Lower leg skin (tissue), 4 donors: ENCODE measurements around the gene S100A16. TPM values are rescaled to one million over a fixed set of nuclear protein-coding genes. Genes with fewer than 3 reads are reported as not detected.
"Not testable (repeated sequence)": the region's sequence is repeated elsewhere in the genome, so short reads cannot be mapped to it uniquely, and the experiment has no call there.

Experiments
- DNase-seq, 2 donors: peaks; one replicate each; pipeline ENCODE4 v3.0.0-alpha.2; 2019; ENCODE audit warnings: low spot score in 2 of 2
- H3K4me3 ChIP-seq: fragments of 200-600 bp; sonication (generic); 2 replicates; pipeline ENCODE4 v1.5.1; 2017; ENCODE audit warnings: mild to moderate bottlenecking, low read depth; ENCODE audit not compliant: poor library complexity, severe bottlenecking
- POLR2A ChIP-seq, 2 donors: fragments of 450-650 bp; IDR thresholded peaks; one replicate each; pipeline ENCODE4 v1.6.1; 2016 to 2017; ENCODE audit warnings: antibody characterized with exemption in 2 of 2, mild to moderate bottlenecking in 1 of 2, moderate library complexity in 1 of 2
- WGBS, 2 donors: methylation state at CpG; one replicate each; pipeline ENCODE4 v1.1.5; 2018; 5-methylcytosine and 5-hydroxymethylcytosine counted together
- intact Hi-C: fragments of 100-400 bp; cut with DNase I; formaldehyde crosslinking; loops from one replicate; pipeline ENCODE4 v1.15.0; 2023; ENCODE audit warnings: low total_unique reads
- total RNA-seq, 4 donors: library from RNA; depleted of rRNA; stranded (reverse); fragments of >200 nt; gene quantifications; one replicate each; pipeline ENCODE4 v1.1.0, GENCODE V29; 2016
- TF ChIP-seq, protein P1 (sequence below), 3 donors: fragments of 450-650 bp; IDR thresholded peaks; one replicate each; pipeline ENCODE4 v1.5.1; 2016; ENCODE audit warnings: antibody characterized with exemption in 3 of 3, mild to moderate bottlenecking in 3 of 3, moderate library complexity in 2 of 3

Gene S100A16
- total RNA-seq, 4 donors from 2014 or later: 289 to 390 (median 329) TPM

DNA sequence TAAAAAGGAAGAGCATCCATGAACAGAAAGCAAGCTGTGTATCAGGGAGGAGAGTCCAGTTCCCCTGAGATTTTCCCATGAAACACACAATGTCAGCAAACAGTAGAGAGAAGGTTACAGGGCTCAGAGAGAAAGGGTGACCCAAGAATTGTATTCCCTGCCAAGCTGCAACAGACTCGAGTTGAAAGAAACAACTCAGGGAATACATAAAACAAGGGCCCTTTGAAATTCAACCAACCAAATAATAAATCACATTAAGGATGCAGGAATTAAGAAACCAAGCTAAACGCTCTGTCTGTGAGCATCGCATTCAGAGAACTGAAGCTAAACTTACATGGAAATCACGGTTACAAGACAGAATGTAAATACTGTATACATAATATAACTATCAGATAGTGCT is 20.2 kb downstream of the S100A16 start:
- WGBS, 2 donors: 65 to 69% methylated on average over 4 of the region's 4 CpGs

DNA sequence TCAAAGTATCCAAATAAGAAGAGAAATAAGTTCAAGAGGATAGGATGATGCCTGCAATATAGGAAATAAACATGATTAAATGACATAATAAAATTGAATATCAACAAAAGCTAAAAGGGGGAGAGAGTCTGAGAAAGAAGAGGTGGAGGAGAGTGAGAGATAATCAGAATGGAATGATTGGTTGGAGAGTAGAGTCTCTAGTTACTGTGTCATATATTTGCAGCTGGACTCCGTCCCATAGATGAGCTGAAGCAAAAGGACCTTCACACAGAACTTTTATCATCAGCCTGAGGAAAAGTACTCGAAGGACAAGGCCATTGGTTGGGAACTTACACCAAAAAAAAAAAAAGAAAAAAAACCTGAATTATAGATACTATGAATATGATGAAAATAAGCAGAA is 24.5 kb downstream of the S100A16 start:
- TF ChIP-seq POLR2A (IDR thresholded peaks at IDR 0.05): no peak
- TF ChIP-seq, protein P1, sequence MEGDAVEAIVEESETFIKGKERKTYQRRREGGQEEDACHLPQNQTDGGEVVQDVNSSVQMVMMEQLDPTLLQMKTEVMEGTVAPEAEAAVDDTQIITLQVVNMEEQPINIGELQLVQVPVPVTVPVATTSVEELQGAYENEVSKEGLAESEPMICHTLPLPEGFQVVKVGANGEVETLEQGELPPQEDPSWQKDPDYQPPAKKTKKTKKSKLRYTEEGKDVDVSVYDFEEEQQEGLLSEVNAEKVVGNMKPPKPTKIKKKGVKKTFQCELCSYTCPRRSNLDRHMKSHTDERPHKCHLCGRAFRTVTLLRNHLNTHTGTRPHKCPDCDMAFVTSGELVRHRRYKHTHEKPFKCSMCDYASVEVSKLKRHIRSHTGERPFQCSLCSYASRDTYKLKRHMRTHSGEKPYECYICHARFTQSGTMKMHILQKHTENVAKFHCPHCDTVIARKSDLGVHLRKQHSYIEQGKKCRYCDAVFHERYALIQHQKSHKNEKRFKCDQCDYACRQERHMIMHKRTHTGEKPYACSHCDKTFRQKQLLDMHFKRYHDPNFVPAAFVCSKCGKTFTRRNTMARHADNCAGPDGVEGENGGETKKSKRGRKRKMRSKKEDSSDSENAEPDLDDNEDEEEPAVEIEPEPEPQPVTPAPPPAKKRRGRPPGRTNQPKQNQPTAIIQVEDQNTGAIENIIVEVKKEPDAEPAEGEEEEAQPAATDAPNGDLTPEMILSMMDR (IDR thresholded peaks at IDR 0.05): no peak
- WGBS, 2 donors: 81 to 88% methylated on average over 2 of the region's 2 CpGs
- intact Hi-C loops: no loop called here
- H3K4me3 ChIP-seq: no peak overlapping the region
- DNase-seq: no peak

More for the DNA sequence above, 20.2 kb downstream of the S100A16 start:
- DNase-seq: no peak
- intact Hi-C loops: no loop called here
- no peak for TF ChIP-seq POLR2A (IDR thresholded peaks at IDR 0.05)
- TF ChIP-seq, protein P1 (IDR thresholded peaks at IDR 0.05): no peak
- no peak overlapping the region for H3K4me3 ChIP-seq

DNA sequence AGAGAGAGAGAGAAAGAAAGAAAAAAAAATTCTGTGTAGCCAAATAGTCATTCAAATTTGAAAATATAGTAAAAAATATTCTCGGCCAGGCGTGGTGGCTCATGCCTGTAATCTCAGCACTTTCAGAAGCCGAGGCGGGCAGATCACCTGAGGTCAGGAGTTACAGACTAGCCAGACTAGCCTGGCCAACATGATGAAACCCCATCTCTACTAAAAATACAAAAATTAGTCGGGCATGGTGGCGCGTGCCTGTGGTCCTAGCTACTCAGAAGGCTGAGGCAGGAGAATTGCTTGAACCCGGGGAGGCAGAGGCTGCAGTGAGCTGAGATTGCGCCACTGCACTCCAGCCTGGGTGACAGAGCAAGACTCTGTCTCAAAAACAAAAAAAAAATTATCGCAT is 24.9 kb downstream of the S100A16 start:
- DNase-seq, intact Hi-C loops, H3K4me3 ChIP-seq: not testable (repeated sequence)
- WGBS, 2 donors: 93 to 95% methylated on average over 10 of the region's 10 CpGs

DNA sequence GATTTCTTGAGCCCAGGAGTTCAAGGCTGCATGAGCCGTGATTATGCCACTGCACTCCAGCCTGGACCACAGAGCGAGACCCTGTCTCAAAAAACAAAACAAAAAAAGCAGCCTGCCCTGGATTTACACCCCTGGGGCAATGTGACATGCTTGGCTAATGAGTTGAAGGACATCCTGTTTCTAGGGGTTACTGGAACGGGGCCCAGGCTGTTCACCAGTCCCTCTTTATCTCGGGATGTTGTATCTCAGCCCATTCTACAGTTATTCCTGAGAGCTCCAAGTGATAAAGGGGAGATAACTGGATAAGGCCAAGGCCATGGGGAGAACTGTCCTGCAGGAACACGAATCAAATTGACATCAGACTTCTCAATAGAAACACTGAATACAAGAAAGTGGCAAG is 25.6 kb downstream of the S100A16 start:
- no peak for DNase-seq
- intact Hi-C loops: no loop called here
- TF ChIP-seq POLR2A (IDR thresholded peaks at IDR 0.05): no peak
- TF ChIP-seq, protein P1 (IDR thresholded peaks at IDR 0.05): no peak
- WGBS, 2 donors: 68 to 75% methylated on average over 5 of the region's 5 CpGs
- no peak overlapping the region for H3K4me3 ChIP-seq

DNA sequence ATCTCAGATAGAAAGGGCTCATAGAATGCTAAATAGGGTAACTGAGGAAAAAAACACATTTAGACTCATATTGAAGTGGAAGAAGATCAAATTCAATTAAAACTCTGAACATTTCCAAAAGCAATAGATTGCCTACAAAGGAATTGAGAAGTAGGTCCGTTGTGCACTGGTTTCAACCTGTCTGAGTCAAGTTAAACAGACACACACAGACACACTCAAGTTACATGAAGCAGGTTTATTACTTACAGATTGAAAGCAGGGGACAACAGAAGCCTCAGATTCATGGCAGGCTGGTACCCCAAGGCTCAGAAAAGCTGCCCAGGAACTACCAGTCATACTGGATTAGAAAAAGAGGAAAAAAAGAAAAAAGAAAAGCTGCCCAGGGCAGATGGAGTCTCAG is 26.6 kb downstream of the S100A16 start:
- intact Hi-C loops: no loop called here
- no peak for DNase-seq
- TF ChIP-seq, protein P1 (IDR thresholded peaks at IDR 0.05): no peak
- no peak for TF ChIP-seq POLR2A (IDR thresholded peaks at IDR 0.05)
- WGBS, 2 donors: 32 to 53% methylated on average over 1 of the region's 1 CpG
- no peak overlapping the region for H3K4me3 ChIP-seq

DNA sequence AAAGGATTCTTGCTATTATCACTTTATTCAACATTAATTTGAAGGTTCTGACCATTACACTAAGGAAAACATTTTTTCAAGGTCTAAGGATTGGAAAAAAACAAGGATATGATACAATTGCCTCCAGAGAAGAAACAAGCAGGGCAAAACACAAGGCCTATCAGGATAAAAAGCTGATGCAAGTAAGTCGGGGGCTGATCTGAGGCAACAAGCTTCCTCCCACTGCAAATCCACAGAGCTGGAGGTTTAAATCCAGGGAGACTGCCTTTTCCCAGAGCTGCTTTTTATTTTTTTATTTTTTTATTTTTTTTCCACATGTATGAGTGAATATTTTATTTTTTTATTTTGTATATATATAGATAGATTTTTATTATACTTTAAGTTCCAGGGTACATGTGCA is 27.9 kb downstream of the S100A16 start:
- no peak overlapping the region for H3K4me3 ChIP-seq
- intact Hi-C loops: no loop called here
- DNase-seq: no peak
- no peak for TF ChIP-seq POLR2A (IDR thresholded peaks at IDR 0.05)
- TF ChIP-seq, protein P1 (IDR thresholded peaks at IDR 0.05): no peak
- WGBS, 2 donors: 89 to 94% methylated on average over 1 of the region's 1 CpG
